Measurements from ENCODE around the gene APBA3.

DNA sequence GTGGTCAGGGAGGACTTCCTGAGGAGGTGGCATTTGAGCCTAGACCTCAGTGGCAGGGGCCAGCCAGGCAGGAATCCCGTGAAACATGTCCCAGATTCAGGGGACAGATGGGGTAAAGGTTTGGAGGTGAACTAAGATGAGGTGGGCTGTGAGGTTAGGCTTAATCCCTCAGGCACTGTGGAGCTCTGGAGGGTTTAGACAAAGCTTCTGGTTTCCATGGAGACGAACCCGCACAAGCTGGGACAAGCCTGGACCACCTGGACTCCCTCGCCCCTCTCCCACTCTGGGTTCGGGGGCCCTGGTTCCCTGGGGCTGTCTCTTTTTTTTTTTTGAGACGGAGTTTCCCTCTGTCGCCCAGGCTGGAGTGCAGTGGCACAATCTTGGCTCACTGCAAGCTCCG is 37.6 kb downstream of the APBA3 start:
- TF ChIP-seq POLR2B (IDR thresholded peaks at IDR 0.05; ENCODE audit: low read depth, partially characterized antibody): no peak
- TF ChIP-seq, protein P1, sequence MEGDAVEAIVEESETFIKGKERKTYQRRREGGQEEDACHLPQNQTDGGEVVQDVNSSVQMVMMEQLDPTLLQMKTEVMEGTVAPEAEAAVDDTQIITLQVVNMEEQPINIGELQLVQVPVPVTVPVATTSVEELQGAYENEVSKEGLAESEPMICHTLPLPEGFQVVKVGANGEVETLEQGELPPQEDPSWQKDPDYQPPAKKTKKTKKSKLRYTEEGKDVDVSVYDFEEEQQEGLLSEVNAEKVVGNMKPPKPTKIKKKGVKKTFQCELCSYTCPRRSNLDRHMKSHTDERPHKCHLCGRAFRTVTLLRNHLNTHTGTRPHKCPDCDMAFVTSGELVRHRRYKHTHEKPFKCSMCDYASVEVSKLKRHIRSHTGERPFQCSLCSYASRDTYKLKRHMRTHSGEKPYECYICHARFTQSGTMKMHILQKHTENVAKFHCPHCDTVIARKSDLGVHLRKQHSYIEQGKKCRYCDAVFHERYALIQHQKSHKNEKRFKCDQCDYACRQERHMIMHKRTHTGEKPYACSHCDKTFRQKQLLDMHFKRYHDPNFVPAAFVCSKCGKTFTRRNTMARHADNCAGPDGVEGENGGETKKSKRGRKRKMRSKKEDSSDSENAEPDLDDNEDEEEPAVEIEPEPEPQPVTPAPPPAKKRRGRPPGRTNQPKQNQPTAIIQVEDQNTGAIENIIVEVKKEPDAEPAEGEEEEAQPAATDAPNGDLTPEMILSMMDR (IDR thresholded peaks at IDR 0.05 in 2 of 3, conservative IDR thresholded peaks at IDR 0.05 in 1 of 3; ENCODE audit: insufficient read depth in 2 of 3, low read depth in 1 of 3, low read length in 3 of 3): no peak
